ENCODE results near the gene ANTXR2.

DNA sequence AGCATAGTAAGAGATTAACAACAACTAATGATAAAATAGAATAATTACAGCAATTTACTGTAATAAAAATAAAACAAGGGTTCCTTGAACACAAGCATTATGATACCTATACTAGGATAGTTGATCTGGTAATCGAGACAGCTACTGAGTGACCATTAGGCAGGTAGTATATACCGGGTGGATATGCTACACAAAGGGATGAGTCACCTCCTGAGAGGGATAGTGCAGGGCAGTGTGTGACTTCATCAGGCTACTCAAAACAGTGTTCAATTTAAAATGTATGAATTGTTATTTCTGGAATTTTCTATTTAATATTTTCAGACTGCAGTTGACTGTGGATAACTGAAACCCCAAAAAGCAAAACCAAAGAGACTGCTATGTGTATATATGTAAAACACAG lies 9.7 kb upstream of the ANTXR2 start:
- TF ChIP-seq, protein P1, sequence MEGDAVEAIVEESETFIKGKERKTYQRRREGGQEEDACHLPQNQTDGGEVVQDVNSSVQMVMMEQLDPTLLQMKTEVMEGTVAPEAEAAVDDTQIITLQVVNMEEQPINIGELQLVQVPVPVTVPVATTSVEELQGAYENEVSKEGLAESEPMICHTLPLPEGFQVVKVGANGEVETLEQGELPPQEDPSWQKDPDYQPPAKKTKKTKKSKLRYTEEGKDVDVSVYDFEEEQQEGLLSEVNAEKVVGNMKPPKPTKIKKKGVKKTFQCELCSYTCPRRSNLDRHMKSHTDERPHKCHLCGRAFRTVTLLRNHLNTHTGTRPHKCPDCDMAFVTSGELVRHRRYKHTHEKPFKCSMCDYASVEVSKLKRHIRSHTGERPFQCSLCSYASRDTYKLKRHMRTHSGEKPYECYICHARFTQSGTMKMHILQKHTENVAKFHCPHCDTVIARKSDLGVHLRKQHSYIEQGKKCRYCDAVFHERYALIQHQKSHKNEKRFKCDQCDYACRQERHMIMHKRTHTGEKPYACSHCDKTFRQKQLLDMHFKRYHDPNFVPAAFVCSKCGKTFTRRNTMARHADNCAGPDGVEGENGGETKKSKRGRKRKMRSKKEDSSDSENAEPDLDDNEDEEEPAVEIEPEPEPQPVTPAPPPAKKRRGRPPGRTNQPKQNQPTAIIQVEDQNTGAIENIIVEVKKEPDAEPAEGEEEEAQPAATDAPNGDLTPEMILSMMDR (IDR thresholded peaks at IDR 0.05), result no peak
- no peak for TF ChIP-seq POLR2A (IDR thresholded peaks at IDR 0.05)

Data from vagina (tissue), 2 donors.